NCI-H2171 treated with DMSO at 0.1 percent for 48 hours (cell line): ENCODE data around the gene ZNF780B.
"Not testable (repeated sequence)": the region's sequence is repeated elsewhere in the genome, so short reads cannot be mapped to it uniquely, and the experiment has no call there.

Experiments used
- DNase-seq: peaks from one replicate; lab custom pipeline; 2025; lab: John Stamatoyannopoulos, UW

ZNF780B gene

DNA sequence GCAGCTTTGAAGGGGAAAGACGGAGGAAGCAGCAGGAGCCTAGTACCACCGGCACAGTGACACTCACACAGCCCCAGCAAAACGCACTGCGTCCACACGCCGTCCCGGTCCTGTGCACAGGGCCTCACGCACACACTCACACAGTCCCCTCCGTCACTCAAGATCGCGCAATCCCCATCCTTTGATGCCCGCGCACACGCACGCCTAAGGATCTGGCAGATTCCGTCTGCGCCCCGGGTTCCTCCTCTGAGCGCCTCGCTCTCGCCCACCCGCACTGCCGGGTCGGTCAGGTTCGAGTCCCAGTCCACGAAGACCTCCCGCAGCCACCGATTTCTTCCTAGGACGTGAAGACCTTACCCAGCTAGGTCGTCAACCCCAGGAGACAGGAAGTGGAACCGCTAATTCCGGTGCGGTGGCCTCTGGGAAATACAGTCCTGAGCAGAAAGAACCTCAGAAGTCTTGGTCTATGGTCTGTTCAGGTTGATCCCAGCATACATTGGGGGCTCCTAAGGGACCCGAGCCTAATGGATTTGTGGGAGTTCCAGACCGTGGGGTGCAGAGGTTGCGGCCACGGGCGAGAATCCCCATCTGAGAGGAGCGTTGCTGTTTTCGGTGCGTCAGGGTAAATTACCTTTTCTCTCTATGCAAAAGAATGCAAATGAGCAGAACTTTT lies at the start of gene ZNF780B:
Gene ZNF780B, minus strand, starts transcription at position 400 of the 673 bp plus-strand sequence. CDS start 5,899 bp downstream, outside the sequence.
- peak; percentile 84 for DNase-seq

DNA sequence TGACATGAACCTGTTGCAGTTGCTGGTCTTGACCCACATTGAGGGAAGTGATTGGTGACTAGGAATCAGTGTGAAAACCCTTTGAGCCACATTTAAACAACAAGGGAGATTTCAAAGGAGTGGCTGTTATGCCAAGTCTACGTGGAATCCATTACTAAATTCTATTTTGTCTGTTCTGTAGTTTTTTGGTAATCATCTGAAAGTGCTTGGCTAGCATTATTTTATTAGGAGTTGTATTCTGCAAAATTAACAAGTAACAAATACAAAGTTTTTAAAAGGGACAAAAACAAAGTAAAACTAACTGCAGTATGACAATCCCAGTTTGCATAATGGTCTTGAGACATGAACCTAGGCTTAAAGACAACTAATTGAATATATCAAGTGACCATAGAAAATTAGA lies 48.7 kb upstream of the ZNF780B start:
- no peak for DNase-seq

- no peak for DNase-seq
These were observed 47.6 kb upstream of the ZNF780B start for GRCh38 chr19:40103600-40103999.

DNA sequence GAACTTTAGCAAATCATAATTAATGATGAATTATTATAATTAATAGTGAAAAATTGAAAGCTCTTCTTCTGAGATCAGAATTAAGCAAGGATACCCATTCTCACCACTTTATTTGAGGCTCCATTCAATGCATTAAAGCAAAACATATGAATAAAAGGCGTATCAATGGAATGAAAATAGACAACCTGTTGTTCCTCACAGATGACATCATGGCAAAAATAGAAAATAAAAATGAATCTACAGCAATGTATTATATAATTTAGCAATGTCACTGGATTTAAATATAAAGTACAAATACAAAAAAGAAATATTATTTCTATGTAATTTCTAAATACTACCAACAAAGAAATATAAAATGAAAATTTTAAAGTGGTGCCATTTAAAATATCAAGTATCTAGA lies 45.8 kb upstream of the ZNF780B start:
- no peak for DNase-seq

DNA sequence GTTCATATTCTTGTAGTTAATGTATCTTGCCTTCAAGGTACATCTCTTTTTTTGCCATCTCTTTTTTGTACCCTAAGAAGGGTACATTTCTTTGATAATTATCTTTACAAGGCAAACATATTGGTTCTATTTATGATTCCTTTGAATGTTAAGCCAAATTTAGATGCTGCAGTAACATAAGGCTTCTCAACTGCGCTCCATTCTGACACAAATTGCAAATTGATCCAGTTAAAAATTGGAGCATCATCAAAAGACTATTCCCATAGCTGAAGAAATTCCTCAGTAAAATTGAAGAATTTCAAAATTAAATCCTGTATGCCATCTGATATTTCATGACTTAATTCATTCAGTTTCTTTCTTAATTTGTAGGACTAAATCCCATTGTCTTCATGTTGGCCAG lies 37.4 kb upstream of the ZNF780B start:
- DNase-seq: no peak

DNA sequence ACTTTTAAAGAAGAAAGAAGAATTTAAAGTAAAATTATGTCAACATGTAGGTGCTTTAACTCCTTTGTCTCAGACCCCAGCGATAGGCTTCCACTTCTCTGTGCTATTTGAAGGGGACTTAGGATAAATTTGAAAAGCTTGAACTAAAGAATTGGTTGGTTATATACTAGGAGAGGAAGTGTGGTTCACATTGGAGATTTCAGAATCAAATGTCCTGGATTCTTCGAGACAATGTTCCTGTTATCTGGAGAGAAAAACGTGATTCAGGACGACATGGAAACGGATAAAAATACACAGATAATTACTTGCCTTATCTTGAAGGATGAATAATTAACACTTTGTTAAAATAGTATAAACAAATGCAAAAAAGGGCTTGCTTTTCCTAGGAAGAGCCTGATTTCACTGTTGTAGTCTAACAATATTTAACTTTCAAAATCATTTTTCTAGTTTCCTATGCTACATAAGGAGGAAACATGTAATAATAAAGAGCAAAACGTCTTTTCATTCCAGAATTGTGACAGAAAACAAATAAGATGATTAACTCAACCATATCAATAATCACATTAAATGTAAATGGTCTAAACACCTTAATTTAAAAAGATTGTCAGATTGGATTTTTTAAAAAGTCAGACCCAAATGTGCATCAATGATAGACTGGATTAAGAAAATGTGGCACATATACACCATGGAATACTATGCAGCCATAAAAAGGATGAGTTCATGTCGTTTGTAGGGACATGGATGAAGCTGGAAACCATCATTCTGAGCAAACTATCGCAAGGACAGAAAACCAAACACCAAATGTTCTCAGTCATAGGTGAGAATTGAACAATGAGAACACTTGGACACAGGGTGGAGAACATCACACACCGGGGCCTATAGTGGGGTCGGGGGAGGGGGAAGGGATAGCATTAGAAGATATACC lies 35.4 kb upstream of the ZNF780B start:
- DNase-seq: no peak

DNA sequence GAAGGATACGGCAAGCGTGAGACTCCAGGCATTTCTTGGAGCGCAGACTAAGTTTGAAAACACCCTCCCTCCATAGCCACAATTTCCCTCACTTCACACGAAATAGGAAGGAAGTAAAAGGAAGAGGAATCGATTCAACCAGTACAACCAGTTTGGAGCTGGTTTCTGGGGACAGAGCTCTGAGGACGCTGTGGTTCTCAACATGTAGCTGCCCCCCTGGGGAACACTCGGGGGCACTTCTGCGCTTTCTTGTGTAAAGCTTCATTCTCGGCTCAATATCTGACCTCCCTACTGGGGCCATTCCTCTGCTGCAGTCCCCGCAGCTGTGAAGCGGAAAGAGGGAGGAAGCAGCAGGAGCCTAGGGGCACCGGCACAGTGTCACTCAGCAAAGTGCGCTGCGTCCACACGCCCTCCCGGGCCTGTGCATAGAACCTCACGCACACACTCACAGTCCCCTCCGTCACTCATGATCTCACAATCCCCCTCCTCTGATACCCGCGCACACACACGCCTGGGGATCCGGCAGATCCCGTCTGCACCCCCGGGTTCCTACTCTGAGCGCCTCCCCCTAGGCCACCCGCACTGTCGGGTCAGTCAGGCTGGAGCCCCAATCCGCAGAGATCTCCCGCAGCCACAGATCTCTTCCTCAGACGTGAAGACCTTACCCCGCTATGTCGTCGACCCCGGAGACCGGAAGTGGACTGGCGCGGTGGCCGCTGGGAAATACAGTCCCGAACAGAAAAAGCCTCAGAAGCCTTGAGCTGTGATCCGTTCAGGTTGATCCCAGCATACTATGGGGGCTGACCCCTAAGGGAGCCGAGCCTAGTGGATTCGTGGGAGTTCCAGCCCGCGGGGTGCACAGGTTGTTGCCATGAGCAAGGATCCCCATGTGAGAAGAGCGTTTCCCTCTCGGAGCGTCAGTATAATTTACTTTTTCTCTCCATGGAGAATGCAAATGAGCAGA lies 34.5 kb upstream of the ZNF780B start, which contains the start of gene ZNF780A:
Gene ZNF780A, minus strand, starts transcription at position 703 of the 964 bp plus-strand sequence. CDS start 6,190 bp downstream, outside the sequence.
- DNase-seq: peak; percentile 77

- no peak for DNase-seq
These were observed 33.4 kb upstream of the ZNF780B start for GRCh38 chr19:40089462-40089861.

- DNase-seq: no peak
These were observed 32.4 kb upstream of the ZNF780B start for GRCh38 chr19:40088299-40089047.

- DNase-seq: no peak
These were observed 28.9 kb upstream of the ZNF780B start for GRCh38 chr19:40084948-40085347.

DNA sequence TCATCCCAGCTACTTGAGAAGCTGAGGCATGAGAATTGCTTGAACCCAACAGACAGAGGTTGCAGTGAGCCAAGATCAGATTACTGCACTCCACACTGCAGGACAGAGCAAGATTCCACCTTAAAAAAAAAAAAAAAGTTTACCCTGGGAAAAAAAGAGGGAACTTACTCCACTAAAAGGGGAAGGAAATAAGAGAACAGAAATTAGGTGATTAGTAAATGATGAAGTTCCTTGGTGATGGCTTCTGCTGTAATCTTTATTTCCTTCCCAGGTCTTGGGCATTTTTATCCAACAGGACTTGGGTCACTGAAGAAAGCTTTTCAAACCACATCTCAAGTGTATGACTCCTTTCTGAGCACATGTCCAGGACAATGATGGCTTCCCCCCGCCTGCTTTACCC lies 25.4 kb upstream of the ZNF780B start:
- no peak for DNase-seq

DNA sequence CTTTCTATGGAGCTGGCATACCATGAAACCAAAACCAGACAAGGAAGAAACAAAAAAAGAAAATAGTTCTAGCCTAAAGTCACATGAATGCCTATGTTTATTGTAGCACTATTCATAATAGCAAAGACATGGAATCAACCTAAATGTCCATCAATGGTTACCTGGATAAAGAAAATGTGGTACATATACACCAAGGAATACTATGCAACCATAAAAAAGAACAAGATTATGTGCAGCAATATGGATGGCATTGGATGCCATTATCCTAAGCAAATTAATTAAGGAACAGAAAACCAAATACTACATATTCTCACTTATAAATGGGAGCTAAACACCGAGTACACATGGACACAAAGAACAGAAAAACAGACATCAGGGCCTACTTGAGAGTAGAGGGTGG lies 24.3 kb upstream of the ZNF780B start:
- no peak for DNase-seq

DNA sequence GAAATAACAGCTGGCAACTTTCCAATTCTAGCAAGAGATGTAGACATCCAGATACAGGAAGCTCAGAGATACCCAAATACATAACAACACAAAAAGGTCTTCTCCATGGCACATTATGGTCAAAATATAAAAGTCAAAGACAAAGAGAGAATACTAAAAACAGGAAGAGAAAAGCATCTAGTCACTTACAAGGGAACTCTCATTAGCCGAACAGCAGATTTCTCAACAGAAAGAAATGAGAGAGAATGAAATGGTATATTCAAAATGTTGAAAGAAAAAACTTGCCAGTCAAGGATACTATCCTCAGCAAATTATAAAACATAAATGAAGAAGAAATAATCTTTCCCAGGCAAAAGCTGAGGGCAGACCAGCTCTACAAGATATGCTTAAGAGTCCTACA lies 22.3 kb upstream of the ZNF780B start:
- no peak for DNase-seq

- DNase-seq: no peak
These were observed 14.0 kb upstream of the ZNF780B start for GRCh38 chr19:40070058-40070457.

DNA sequence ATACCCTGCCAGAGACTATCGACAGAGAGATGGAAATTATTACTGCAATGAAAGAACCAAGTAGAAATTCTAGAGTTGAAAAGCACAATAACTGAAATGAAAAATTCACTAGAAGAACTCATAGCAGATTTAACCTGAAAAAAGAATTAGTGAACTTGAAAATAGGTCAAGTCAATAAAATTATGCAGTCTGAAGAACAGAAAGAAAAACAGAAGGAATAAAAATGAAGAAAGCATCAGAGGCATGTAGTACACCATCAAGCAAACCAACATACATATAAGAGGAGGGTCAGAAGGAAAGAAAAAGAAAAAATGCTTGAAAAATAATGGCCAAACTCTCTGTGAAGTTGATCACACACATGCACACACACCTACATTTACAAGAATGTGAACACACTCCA lies 3.6 kb upstream of the ZNF780B start:
- no peak for DNase-seq

DNA sequence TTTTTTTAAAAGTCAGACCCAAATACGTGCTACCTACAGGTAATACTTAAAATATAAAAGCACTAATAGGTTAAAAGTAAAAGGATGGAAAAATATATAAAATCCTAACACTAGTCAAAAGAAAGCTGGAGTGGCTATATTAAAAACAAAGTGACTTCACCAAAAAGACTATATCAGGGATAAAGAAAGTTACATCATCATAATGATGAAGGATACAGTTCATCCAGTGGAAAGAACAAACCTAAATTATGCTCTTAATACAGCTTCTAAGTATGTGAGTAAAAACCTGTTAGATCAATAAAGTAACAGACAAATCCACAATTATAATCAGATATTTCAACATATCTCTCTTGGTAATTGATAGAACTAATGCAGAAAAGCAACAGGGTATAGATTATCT lies 1.1 kb upstream of the ZNF780B start:
- no peak for DNase-seq

GRCh38 chr19:40056505-40056904 lies 474 bp upstream of the ZNF780B start:
- DNase-seq: no peak

- no peak for DNase-seq
These were observed 982 bp downstream of the ZNF780B start for GRCh38 chr19:40055049-40055448.

DNA sequence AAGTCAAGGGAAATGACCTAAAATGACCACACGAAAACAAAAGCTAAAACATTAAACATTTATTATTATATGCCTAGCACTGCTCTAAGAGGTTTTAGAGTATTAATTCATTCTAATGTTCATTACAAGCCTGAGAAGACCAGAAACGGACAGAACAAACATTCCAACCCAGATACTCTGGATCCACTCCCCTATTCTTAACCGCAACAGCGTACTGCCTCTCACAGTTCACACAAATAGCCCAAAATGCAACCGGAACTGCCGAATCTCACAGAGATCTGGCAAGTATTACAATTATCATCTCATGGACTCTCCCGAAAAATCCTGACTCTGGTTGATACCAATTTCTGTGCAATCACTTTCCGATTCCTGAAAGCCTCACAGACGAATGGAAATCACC lies 1.4 kb downstream of the ZNF780B start:
- DNase-seq: no peak

DNA sequence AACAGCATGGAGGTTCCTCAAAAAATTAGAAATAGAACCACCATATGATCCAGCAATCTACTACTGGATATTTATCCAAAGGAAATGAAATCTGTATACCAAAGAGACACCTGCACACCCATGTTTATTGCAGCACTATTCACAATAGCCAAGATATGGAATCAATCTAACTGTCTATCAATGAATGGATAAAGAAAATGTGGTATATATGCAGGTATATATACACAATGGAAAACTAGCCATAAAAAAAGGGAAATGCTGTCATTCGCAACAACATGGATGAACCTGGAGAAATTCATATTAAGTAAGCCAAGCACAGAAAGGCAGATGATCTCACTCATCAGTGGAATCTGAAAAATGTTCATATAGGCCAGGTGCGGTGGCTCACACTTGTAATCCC lies 2.5 kb downstream of the ZNF780B start:
- DNase-seq: no peak

DNA sequence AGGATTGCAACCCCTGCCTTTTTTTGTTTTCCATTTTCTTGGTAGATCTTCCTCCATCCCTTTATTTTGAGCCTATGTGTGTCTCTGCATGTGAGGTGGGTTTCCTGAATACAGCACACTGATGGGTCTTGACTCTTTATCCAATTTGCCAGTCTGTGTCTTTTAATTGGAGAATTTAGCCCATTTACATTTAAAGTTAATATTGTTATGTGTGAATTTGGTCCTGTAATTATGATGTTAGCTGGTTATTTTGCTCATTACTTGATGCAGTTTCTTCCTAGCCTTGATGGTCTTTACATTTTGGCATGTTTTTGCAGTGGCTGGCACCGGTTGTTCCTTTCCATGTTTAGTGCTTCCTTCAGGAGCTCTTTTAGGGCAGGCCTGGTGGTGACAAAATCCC lies 14.3 kb downstream of the ZNF780B start:
- DNase-seq: not testable (repeated sequence)
